ENCODE results near the gene ANKRD12. TPM values are rescaled to one million over a fixed set of nuclear protein-coding genes. Genes with fewer than 3 reads are reported as not detected.

ANKRD12 gene
- total RNA-seq, 6 donors from 2014 or later = 32.8 to 80.7 (median 65.6) TPM

DNA sequence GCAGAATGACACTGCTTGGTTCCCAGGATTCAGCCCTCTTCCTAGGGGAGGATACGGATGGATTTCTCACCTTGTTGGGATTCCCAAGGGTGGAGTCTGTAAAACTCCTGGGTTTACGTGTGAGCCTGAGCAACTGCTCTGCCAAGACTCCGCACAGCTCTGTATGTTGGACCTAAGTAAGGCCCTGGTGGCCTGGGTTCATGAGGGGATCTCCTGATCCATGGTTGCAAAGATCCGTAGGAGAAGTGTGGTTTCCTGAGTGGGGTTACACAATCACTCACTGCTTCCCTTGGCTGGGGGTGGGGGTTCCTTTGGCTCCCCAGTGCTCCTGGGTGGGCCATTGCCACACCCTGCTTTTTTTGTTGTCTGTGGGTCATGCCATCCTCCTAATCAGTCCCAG is 37.7 kb downstream of the ANKRD12 start:
- Histone ChIP-seq H3K4me3 (no peak overlapping the region), H3K27ac (peak overlapping the region in 2 of 4 donors; percentile 39 to 52), H3K27me3 (no peaks in the 10 kb centered on the region), H3K36me3 (no peaks in the 10 kb centered on the region), H3K4me1 (peaks cover 26 to 49% (median 37%) of the 10 kb centered on the region in 4 donors), H3K9me3 (no peaks in the 10 kb centered on the region)
- ATAC-seq (ENCODE audit: low FRiP score in 2 of 2) = peak; percentile 29 to 49
- peak in 1 of 2 donors; percentile 37 for DNase-seq
- WGBS, 2 donors = 55 to 69% methylated on average over 4 of the region's 4 CpGs
- TF ChIP-seq, protein P1, sequence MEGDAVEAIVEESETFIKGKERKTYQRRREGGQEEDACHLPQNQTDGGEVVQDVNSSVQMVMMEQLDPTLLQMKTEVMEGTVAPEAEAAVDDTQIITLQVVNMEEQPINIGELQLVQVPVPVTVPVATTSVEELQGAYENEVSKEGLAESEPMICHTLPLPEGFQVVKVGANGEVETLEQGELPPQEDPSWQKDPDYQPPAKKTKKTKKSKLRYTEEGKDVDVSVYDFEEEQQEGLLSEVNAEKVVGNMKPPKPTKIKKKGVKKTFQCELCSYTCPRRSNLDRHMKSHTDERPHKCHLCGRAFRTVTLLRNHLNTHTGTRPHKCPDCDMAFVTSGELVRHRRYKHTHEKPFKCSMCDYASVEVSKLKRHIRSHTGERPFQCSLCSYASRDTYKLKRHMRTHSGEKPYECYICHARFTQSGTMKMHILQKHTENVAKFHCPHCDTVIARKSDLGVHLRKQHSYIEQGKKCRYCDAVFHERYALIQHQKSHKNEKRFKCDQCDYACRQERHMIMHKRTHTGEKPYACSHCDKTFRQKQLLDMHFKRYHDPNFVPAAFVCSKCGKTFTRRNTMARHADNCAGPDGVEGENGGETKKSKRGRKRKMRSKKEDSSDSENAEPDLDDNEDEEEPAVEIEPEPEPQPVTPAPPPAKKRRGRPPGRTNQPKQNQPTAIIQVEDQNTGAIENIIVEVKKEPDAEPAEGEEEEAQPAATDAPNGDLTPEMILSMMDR (IDR thresholded peaks at IDR 0.05) = no peak
- TF ChIP-seq EP300 (IDR thresholded peaks at IDR 0.05) (no peak), POLR2AphosphoS5 (IDR thresholded peaks at IDR 0.05) (no peak), POLR2A (IDR thresholded peaks at IDR 0.05) (no peak)

DNA sequence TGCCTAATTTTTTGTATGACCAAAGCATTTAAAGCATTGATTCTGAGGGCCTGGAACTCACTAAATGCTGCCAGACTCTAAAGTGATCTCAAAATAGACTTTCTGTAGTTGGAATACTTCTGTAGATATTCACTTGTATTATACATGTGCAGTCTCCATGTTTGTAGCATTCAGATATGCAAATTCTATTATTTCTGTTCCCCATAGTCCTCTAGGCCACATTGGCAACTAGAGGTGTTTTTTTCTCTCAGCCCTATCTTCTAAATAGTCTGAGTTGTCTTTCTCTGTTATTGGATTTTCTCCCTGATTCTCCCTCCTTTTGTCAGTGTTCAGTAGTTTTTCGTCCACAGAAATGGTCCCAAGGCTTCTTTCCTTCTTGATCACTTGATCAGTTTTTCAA is 38.5 kb downstream of the ANKRD12 start:
- no peak for TF ChIP-seq POLR2A (IDR thresholded peaks at IDR 0.05)
- TF ChIP-seq EP300 (IDR thresholded peaks at IDR 0.05) = no peak
- TF ChIP-seq, protein P1 (IDR thresholded peaks at IDR 0.05) = no peak
- no peak for TF ChIP-seq POLR2AphosphoS5 (IDR thresholded peaks at IDR 0.05)
- WGBS, 2 donors = 90 to 96% methylated on average over 1 of the region's 1 CpG
- Histone ChIP-seq H3K36me3 (no peaks in the 10 kb centered on the region), H3K4me1 (peaks cover 26 to 49% (median 37%) of the 10 kb centered on the region in 4 donors), H3K9me3 (no peaks in the 10 kb centered on the region), H3K27me3 (no peaks in the 10 kb centered on the region), H3K27ac (no peak overlapping the region), H3K4me3 (no peak overlapping the region)
- ATAC-seq (ENCODE audit: low FRiP score in 2 of 2) = no peak
- no peak for DNase-seq

DNA sequence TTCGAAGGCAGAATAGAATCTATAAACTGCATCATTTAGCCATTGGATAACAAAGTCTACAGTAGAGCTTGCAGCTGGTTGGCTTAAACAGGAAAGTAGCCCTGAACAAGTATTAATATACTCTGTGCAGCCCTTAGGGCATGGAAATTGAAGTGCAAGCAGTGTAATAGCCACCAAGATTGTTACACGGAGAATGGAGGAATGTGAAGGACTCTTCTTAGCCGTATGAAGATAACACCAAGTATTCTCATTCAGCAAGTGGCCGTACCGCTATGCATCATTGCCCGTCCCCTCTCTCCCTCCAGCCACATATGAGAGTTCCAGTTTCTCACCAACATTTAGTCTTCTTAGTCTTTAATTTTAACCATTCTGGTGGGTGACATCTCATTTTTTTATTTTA is 40.5 kb downstream of the ANKRD12 start:
- no peaks in the 10 kb centered on the region for H3K36me3 ChIP-seq
- H3K4me1 ChIP-seq = peaks cover 26 to 44% (median 39%) of the 10 kb centered on the region in 4 donors
- H3K27ac ChIP-seq = no peak overlapping the region

DNA sequence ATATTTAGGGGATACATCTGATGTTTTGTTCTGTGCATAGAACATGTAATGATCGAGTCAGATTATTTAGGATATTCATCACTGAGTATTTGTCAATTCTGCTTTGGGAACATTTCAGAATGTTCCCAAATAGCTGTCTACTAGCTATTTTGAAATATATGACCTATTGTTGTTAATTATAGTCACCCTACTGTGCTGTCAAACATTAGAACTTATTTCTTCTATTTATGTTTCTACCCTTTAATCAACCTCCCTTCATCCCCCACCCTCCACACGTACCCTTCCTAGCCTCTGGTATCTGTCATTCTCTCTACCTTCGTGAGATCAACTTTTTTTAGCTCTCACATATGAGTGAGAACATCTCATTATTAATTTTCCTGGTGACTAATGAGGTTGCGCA is 40.9 kb downstream of the ANKRD12 start:
- no peak for ATAC-seq (ENCODE audit: low FRiP score in 2 of 2)
- no peak for TF ChIP-seq POLR2A (IDR thresholded peaks at IDR 0.05)
- TF ChIP-seq POLR2AphosphoS5 (IDR thresholded peaks at IDR 0.05) = no peak
- no peak for TF ChIP-seq EP300 (IDR thresholded peaks at IDR 0.05)
- Histone ChIP-seq H3K27me3 (no peaks in the 10 kb centered on the region), H3K36me3 (no peaks in the 10 kb centered on the region), H3K4me3 (no peak overlapping the region), H3K27ac (no peak overlapping the region), H3K4me1 (peaks cover 24 to 40% (median 36%) of the 10 kb centered on the region in 4 donors), H3K9me3 (no peaks in the 10 kb centered on the region)
- DNase-seq = no peak
- 80 to 83% methylated on average over 4 of the region's 4 CpGs for WGBS, 2 donors

More for the DNA sequence above, 40.5 kb downstream of the ANKRD12 start:
- no peaks in the 10 kb centered on the region for H3K9me3 ChIP-seq
- ATAC-seq (ENCODE audit: low FRiP score in 2 of 2) (peak in 1 of 2 donors; percentile 84), DNase-seq (no peak)
- H3K4me3 ChIP-seq = no peak overlapping the region
- H3K27me3 ChIP-seq = no peaks in the 10 kb centered on the region
- TF ChIP-seq EP300 (IDR thresholded peaks at IDR 0.05) (no peak), POLR2A (IDR thresholded peaks at IDR 0.05) (no peak), POLR2AphosphoS5 (IDR thresholded peaks at IDR 0.05) (no peak)
- TF ChIP-seq, protein P1 (IDR thresholded peaks at IDR 0.05) = no peak
- WGBS, 2 donors = 70 to 74% methylated on average over 6 of the region's 6 CpGs

DNA sequence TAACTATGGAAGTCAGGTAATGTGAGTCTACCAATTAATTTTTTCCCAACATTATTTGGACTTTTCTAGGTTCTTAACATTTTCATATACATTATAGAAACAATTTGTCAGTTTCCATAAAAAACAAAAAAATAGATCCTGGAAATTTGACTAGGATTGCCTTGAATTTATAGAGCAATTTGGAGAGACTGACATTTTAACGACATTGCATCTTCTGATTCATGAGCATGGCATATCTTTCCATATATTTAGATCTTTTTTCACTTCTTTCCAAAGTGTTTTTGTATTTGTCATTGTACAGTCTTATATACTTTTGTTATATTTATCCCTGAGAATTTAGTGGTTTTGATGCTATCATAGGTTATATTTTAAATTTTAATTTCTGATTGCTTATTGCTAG is 42.0 kb downstream of the ANKRD12 start:
- no peak overlapping the region for H3K4me3 ChIP-seq
- ATAC-seq (ENCODE audit: low FRiP score in 2 of 2) = no peak
- no peaks in the 10 kb centered on the region for H3K27me3 ChIP-seq
- H3K9me3 ChIP-seq = no peaks in the 10 kb centered on the region
- peaks cover 0 to 10% (median 0%) of the 10 kb centered on the region in 4 donors for H3K36me3 ChIP-seq
- 98% methylated on average over 1 of the region's 1 CpG for WGBS, 2 donors
- peaks cover 14 to 29% (median 27%) of the 10 kb centered on the region in 4 donors for H3K4me1 ChIP-seq
- DNase-seq = no peak
- no peak for TF ChIP-seq EP300 (IDR thresholded peaks at IDR 0.05)
- TF ChIP-seq, protein P1 (IDR thresholded peaks at IDR 0.05) = no peak
- no peak for TF ChIP-seq POLR2AphosphoS5 (IDR thresholded peaks at IDR 0.05)
- no peak for TF ChIP-seq POLR2A (IDR thresholded peaks at IDR 0.05)
- no peak overlapping the region for H3K27ac ChIP-seq

Measured in upper lobe of left lung (tissue), 6 donors.